ENCODE measurements around the gene RNF152. TPM values are rescaled to one million over a fixed set of nuclear protein-coding genes. Genes with fewer than 3 reads are reported as not detected.

Gene RNF152
- total RNA-seq, 1 experiment from 2014 or later: 2.3 TPM

DNA sequence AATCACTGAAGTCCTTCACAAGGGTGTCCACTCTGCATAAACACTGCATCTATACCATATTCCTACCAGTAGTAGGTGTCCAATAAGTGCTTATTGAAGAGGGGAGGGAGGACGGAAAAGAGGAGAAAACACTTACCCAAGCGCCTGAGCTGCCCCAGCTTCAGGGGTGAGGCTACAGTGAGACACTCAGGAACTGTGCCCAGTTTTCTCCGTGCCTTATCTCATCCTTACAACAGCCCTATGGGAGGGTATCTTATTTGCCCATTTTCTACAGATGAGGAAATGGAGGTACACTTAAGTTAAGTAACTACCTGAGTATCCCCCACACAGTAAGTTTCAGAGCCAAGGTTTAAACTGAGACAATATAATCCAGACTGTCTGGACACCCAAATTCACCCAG is 41.5 kb downstream of the RNF152 start:
- H3K27ac Mint-ChIP-seq: no peak overlapping the region
- TF ChIP-seq, protein P1, sequence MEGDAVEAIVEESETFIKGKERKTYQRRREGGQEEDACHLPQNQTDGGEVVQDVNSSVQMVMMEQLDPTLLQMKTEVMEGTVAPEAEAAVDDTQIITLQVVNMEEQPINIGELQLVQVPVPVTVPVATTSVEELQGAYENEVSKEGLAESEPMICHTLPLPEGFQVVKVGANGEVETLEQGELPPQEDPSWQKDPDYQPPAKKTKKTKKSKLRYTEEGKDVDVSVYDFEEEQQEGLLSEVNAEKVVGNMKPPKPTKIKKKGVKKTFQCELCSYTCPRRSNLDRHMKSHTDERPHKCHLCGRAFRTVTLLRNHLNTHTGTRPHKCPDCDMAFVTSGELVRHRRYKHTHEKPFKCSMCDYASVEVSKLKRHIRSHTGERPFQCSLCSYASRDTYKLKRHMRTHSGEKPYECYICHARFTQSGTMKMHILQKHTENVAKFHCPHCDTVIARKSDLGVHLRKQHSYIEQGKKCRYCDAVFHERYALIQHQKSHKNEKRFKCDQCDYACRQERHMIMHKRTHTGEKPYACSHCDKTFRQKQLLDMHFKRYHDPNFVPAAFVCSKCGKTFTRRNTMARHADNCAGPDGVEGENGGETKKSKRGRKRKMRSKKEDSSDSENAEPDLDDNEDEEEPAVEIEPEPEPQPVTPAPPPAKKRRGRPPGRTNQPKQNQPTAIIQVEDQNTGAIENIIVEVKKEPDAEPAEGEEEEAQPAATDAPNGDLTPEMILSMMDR (conservative IDR thresholded peaks at IDR 0.05): no peak
- H3K23me2 ChIP-seq (ENCODE audit: insufficient read length, low read depth, low read length, poor library complexity, severe bottlenecking): no peaks in the 10 kb centered on the region
- H3K4me1 ChIP-seq (ENCODE audit: insufficient read depth, low read length): no peaks in the 10 kb centered on the region; the same call in 1 of the 2 replicates
- H3T11ph ChIP-seq (ENCODE audit: low read length): no peak overlapping the region
- H2BK20ac ChIP-seq (ENCODE audit: low read depth, low read length, poor library complexity, severe bottlenecking): no peak overlapping the region
- H3K27me3 Mint-ChIP-seq (ENCODE audit: low read depth): no peaks in the 10 kb centered on the region
- H3K56ac ChIP-seq (ENCODE audit: insufficient read length, low read depth, low read length): no peak overlapping the region
- no peak overlapping the region for H3K18ac ChIP-seq (ENCODE audit: insufficient read length, low read depth, low read length)
- no peak overlapping the region for H3K4me2 ChIP-seq (ENCODE audit: insufficient read depth, insufficient read length, low read length)
- no peak overlapping the region for H2AK5ac ChIP-seq (ENCODE audit: insufficient read length, low read length)
- no peaks in the 10 kb centered on the region for H4K20me1 ChIP-seq (ENCODE audit: control insufficient read depth, insufficient read depth, insufficient read length)
- H3K4me1 Mint-ChIP-seq: peaks cover 15 to 21% of the 10 kb centered on the region in 2 experiments
- DNase-seq: no peak
- H2BK12ac ChIP-seq (ENCODE audit: insufficient read length, low read depth, low read length): no peak overlapping the region
- H3K14ac ChIP-seq (ENCODE audit: insufficient read depth, low read length): no peak overlapping the region
- H2BK15ac ChIP-seq (ENCODE audit: low read depth, low read length): no peak overlapping the region
- no peak overlapping the region for H3K4me3 Mint-ChIP-seq
- H2BK120ac ChIP-seq (ENCODE audit: low read depth, low read length, poor library complexity, severe bottlenecking): no peak overlapping the region
- H4K8ac ChIP-seq (replicated peaks; ENCODE audit: insufficient read length, low read depth, low read length): no peak overlapping the region
- no peak overlapping the region for H4K5ac ChIP-seq (ENCODE audit: insufficient read length, low read depth, low read length)
- no peak overlapping the region for H3K27ac ChIP-seq (ENCODE audit: insufficient read length, low read depth, low read length)
- no peaks in the 10 kb centered on the region for H3K79me1 ChIP-seq (ENCODE audit: insufficient read depth, low read depth, low read length, poor library complexity, severe bottlenecking)
- H3K9ac ChIP-seq (ENCODE audit: extremely low read depth, insufficient read length, low read length): no peak overlapping the region
- H3K9me3 Mint-ChIP-seq: no peaks in the 10 kb centered on the region
- H3K9me3 ChIP-seq (ENCODE audit: control insufficient read depth, low read depth, low read length): no peaks in the 10 kb centered on the region
- no peak overlapping the region for H3K23ac ChIP-seq (ENCODE audit: insufficient read length, low read depth, low read length)
- no peaks in the 10 kb centered on the region for H3K27me3 ChIP-seq (ENCODE audit: insufficient read depth, low read length)
- H3K4ac ChIP-seq (ENCODE audit: low read depth, low read length): no peak overlapping the region
- no peak overlapping the region for H2AFZ ChIP-seq (ENCODE audit: low read length)
- H4K91ac ChIP-seq (ENCODE audit: insufficient read length, low read depth, low read length): no peak overlapping the region
- WGBS (ENCODE audit: extremely low coverage, insufficient read length, low lambda C conversion rate): no CpG with 5 or more reads among the region's 3 CpGs
- no peak overlapping the region for H2BK5ac ChIP-seq (ENCODE audit: insufficient read length, low read length)
- no peaks in the 10 kb centered on the region for H3K79me2 ChIP-seq (ENCODE audit: insufficient read depth, low read length)
- no peaks in the 10 kb centered on the region for H3K36me3 Mint-ChIP-seq (ENCODE audit: insufficient read depth in 1 of 3, low read depth in 3 of 3)
